ACC112 (cell line): ENCODE measurements around the gene JOSD1.
A peak's percentile ranks its signal among the peaks of the same experiment; 100 is the strongest.

ENCODE experiments used
- H2AFZ ChIP-seq: fragments of 200-600 bp; sonication (generic); one replicate; pipeline ENCODE4 v1.6.0; 2017; ENCODE audit warnings: antibody characterized with exemption, low read length; ENCODE audit not compliant: unreplicated experiment
- H3K27ac ChIP-seq: fragments of 200-600 bp; sonication (generic); 2 replicates; pipeline ENCODE4 v1.5.1; 2014; ENCODE audit warnings: low read depth, mild to moderate bottlenecking, antibody characterized with exemption, low read length, moderate library complexity
- H3K27me3 ChIP-seq: fragments of 200-600 bp; sonication (generic); 2 replicates; pipeline ENCODE4 v1.6.1; 2014; ENCODE audit warnings: mild to moderate bottlenecking, antibody characterized with exemption, low read length, moderate library complexity, mixed read lengths; ENCODE audit not compliant: insufficient read depth
- H3K36me3 ChIP-seq: fragments of 200-600 bp; sonication (generic); 2 replicates; pipeline ENCODE4 v1.6.1; 2016; ENCODE audit warnings: mild to moderate bottlenecking, antibody characterized with exemption, low read length, moderate library complexity, mixed read lengths; ENCODE audit not compliant: insufficient read depth
- H3K4me1 ChIP-seq: fragments of 200-600 bp; sonication (generic); one replicate; pipeline ENCODE4 v1.6.1; 2016; ENCODE audit warnings: low read length, mixed read lengths; ENCODE audit not compliant: insufficient read depth, unreplicated experiment, control insufficient read depth
- H3K4me3 ChIP-seq: fragments of 200-600 bp; sonication (generic); 2 replicates; pipeline ENCODE4 v1.5.1; 2014; ENCODE audit warnings: mild to moderate bottlenecking, low read depth, low read length
- H3K79me2 ChIP-seq: fragments of 200-600 bp; sonication (generic); one replicate; pipeline ENCODE4 v1.6.0; 2016; ENCODE audit warnings: low read length; ENCODE audit not compliant: control insufficient read depth, unreplicated experiment, insufficient read depth

Gene JOSD1

DNA sequence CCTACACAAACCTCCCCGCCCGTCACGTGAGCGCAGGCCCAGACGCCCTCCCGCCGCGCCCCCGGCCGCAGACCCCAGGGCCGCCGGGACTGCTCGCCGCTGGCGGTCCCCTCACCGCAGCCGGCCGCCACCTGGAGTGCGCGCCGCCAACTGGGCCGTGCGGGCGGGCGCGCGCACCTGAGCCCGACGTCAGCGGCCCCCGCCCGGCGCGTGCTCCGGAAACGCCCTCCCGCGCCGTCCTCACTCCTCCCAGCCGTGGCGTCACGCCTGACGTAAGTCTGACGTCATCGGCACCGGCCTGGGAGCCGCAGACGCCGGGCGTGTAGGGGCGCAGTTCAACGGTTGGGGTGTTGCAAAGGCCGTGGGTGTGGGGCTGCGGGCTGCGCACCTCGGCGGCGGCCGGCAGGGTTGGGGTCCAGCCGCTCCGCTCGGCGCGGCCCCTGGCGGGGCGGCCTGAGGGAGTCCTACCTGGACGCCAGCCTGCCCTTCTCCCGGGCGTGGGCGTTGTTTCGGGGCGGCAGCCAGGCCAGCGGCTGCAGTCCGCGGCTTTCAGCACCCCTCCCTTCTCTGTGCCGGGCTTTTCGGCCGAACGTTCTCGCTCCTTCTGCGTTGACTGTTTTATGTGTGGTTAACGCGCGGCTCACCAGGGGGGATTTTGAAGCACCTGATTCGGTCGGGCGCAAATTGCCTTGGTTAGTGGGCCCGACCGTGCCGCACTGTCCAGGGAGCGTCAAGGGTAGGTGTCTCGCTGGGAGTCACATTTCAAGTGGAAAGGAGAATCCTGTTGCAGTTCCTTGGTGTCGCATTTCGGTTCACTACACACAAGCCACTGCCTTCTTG is at the start of gene JOSD1:
Gene JOSD1, minus strand, starts transcription at position 155 of the 840 bp plus-strand sequence. CDS start 956 bp downstream, outside the sequence.
- H3K4me1 ChIP-seq, result peaks cover 32% of the 10 kb centered on the region
- no peaks in the 10 kb centered on the region for H3K27me3 ChIP-seq
- H3K79me2 ChIP-seq, result peaks cover 40% of the 10 kb centered on the region

DNA sequence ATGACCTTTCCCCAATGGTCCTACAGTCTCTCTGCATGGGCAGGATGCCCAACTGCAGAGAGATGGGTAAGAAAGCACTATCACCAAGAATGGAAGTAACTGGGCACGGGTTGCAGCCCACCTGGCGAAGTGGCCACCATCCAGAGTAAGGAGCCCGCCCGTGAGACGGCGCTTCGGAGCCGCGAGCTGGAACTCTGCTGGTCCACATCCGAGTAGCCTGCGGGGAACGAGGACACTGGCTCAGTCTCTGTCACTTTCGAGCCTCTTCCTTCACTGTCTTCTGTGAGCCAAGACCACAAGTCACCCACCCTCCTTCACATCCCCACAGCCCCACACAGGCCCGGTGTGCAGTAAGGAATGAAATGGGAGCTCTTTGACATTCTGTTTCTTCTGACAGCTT is 49.4 kb upstream of the JOSD1 start:
- Histone ChIP-seq H3K36me3 (no peaks in the 10 kb centered on the region), H3K4me3 (no peak overlapping the region), H3K79me2 (peaks cover 10% of the 10 kb centered on the region), H3K27me3 (no peaks in the 10 kb centered on the region), H2AFZ (no peak overlapping the region), H3K27ac (no peak overlapping the region), H3K4me1 (peaks cover 8% of the 10 kb centered on the region)

More for the DNA sequence above, at the start of gene JOSD1:
- Histone ChIP-seq H2AFZ (peak within 1 kb of the TSS; percentile 33), H3K36me3 (no peaks in the 10 kb centered on the region), H3K4me3 (peak within 1 kb of the TSS; percentile 94), H3K27ac (peak within 1 kb of the TSS; percentile 93)

DNA sequence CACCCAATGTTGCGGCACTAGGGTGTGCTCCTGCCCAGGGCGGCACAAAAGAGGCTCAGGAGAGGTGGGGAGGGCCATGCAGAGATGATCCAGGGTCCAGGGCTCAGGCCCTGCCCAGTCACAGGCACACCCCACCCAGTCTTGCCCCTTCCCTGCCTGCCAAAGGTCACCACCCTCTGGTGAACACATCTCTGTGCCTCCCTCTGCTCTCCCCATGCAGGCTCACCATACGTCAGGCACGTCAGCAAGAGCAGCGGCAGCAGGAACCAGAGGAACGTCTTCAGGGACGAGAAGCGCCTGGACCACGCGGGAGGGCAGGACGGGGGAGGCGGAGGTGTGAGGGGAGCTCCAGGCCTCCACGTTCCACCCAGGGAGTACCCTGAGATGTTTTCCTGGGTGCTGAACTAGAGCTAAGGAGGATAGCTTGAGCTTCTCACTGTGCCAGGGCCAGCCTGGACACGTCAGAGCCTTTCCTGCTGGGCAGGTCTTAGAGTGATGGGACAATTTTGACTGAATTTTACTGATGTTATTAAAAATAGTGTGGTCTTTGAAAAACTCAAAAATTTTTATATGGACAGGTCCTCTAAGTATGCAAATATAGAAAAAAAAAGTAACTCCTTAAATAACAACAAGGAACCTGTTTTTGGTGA is 47.9 kb upstream of the JOSD1 start:
- H3K4me1 ChIP-seq, result peaks cover 1% of the 10 kb centered on the region
- no peak overlapping the region for H2AFZ ChIP-seq
- peaks cover 2% of the 10 kb centered on the region for H3K79me2 ChIP-seq
- H3K27ac ChIP-seq, result no peak overlapping the region
- no peak overlapping the region for H3K4me3 ChIP-seq
- no peaks in the 10 kb centered on the region for H3K27me3 ChIP-seq
- no peaks in the 10 kb centered on the region for H3K36me3 ChIP-seq

DNA sequence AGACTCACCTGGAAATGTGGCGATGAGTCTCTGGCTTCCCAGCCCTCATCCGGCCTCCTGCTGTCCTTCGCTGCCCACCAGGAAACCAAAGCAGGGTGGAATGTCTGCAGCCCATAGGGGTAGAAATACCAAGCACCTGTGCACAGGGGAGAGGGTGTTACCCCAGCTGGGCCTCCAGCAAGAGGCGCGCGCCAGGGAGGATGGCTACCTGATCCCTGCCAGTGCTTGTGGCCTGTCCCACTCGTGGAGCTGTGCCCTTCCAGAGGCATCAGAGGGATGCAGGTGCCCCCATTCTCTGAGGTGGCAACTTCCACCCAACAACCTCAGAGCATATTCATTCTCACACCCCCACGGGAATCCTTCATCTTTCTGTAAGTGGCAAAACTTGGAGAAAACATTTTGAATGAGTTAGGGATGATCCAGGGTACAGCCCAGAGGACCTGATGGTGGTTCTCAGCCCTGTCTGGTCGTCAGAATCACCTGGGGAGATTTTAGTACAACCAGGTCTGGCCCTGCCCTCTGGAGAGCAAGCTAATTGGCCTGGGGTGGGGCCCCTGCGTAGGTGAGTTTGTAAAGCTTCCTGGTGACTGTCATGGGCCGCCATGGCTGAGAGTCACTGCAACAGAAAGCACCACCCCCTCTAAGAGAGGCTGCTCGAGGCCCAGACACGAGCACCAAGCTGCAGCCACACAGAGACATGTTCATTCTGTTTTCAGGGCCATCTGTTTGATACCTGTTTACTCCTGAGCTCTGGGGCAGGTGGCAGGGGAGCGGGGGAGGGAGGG is 45.1 kb upstream of the JOSD1 start:
- Histone ChIP-seq H3K36me3 (no peaks in the 10 kb centered on the region), H3K4me1 (no peaks in the 10 kb centered on the region), H3K79me2 (no peaks in the 10 kb centered on the region), H2AFZ (no peak overlapping the region), H3K4me3 (no peak overlapping the region), H3K27ac (no peak overlapping the region), H3K27me3 (no peaks in the 10 kb centered on the region)

DNA sequence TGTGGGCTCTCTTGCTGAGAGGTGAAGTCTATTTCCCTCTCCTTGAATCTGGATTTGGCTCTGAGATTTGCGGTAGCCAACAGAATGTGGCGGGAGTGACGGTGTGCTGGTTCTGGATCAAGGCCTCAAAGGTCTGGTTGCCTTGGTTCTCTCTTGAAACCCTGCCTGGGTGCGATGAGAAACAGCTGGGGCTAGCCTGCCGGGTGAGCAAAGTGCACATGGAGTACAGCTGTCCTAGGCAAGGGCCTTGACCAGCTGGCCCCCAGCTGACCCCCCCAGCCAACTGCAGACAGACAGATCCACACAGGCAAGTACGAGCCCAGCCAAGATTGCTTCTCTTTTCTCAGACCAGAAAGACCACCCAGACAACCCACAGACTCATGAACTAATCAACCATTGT is 44.2 kb upstream of the JOSD1 start:
- Histone ChIP-seq H3K27me3 (no peaks in the 10 kb centered on the region), H3K36me3 (no peaks in the 10 kb centered on the region)

DNA sequence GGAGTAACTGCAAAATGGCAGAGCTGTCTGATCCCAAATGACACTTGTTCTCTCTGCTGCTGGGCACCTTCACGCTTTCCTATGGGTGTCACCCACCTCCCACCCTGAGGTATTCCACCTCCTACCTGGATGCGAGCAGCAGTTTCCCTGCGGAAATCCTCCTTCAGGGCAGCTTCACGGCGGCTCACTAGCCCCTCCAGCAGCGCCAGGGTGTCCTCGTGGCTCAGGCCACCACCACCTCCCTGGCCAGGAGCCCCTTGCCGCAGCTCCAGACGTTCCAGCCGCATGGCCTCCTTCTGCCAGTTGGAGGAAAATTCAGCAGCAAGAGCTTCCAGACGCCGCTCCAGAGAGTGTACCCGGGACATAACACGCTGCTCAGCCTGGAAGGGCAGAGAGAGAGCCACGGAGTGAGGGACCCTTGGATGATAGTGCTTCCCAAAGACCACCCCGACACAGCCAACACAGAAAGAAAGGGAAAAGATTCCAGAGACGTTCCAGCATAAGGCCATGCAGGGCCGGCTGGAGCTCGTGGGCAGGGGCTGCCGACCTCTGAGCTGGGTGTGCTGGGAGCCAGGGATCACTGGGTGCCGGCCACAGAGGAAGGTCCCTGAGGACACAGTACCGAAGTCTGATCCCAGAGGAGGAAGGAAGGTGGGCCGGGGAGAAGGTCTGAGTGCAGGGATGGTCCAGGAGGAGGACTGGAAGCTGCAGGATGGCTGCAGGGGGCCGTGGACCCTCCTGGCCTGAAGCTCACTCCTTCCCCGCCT is 41.6 kb upstream of the JOSD1 start:
- no peaks in the 10 kb centered on the region for H3K27me3 ChIP-seq
- H2AFZ ChIP-seq, result no peak overlapping the region
- H3K27ac ChIP-seq, result no peak overlapping the region
- H3K36me3 ChIP-seq, result no peaks in the 10 kb centered on the region
- no peaks in the 10 kb centered on the region for H3K4me1 ChIP-seq
- H3K79me2 ChIP-seq, result no peaks in the 10 kb centered on the region
- no peak overlapping the region for H3K4me3 ChIP-seq

More for the DNA sequence above, 44.2 kb upstream of the JOSD1 start:
- H3K4me1 ChIP-seq, result no peaks in the 10 kb centered on the region
- no peak overlapping the region for H3K4me3 ChIP-seq
- no peak overlapping the region for H2AFZ ChIP-seq
- H3K79me2 ChIP-seq, result no peaks in the 10 kb centered on the region
- H3K27ac ChIP-seq, result no peak overlapping the region

DNA sequence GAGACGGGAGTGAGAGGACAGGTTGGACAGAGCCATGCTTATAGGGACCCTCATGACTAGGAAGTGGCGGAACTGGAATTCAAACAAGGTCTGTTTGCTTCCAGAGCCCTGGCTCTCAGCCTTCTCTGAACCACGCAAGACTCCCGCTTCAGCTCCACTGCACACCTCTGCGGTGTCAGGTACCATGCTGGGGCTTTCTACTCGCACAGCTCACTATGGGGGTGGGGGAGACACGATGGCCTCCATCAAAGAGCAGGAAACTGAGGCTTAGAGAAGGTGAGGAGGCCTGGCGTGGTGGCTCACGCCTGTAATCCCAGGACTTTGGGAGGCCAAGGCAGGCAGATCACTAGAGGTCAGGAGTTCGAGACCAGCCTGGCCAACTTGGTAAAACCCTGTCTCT is 40.8 kb upstream of the JOSD1 start:
- Histone ChIP-seq H3K4me1 (no peaks in the 10 kb centered on the region), H3K27ac (no peak overlapping the region), H3K79me2 (no peaks in the 10 kb centered on the region), H3K4me3 (no peak overlapping the region), H2AFZ (no peak overlapping the region), H3K36me3 (no peaks in the 10 kb centered on the region), H3K27me3 (no peaks in the 10 kb centered on the region)

DNA sequence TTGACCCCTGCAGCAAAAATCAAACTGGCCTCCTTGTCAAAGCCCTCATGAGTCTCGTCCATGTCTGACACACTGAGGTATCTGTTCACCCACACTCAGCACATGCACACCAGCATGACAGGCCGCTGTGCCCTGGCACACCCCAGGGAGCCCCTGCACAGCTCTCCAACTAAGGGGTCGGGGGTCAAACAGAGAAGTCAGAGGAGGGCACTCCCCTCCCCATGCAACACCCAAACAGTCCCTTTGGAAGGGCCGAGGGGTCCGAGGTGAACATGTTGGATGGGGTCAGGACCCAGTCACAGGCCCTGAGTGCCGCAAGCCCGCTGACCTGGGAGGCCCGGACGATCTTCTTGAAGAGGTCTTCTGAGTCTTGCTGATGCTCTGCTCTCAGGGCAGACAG is 40.4 kb upstream of the JOSD1 start:
- no peak overlapping the region for H3K27ac ChIP-seq
- H2AFZ ChIP-seq, result no peak overlapping the region
- no peaks in the 10 kb centered on the region for H3K36me3 ChIP-seq
- H3K27me3 ChIP-seq, result no peaks in the 10 kb centered on the region
- H3K79me2 ChIP-seq, result no peaks in the 10 kb centered on the region
- no peaks in the 10 kb centered on the region for H3K4me1 ChIP-seq
- no peak overlapping the region for H3K4me3 ChIP-seq

DNA sequence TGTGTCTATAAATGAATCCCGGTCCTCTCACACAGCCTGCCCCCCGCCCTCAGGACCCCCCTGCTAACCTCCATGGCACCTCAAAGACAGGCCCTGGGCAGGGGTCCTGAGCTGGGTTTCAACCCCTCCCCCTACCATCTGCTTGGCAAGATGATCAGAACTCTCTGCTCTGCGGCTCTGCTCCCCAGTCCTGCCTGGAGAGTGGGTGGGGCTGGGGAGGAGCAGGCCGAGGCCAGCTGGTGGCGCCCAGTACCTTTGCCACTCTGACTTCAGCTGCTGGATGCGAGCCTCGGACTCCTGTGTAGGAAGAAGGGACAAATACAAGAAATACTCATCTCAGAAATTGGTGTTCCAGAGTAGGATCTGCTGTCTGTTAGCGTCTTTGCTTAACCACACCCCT is 40.0 kb upstream of the JOSD1 start:
- no peak overlapping the region for H3K4me3 ChIP-seq
- H3K4me1 ChIP-seq, result no peaks in the 10 kb centered on the region
- H2AFZ ChIP-seq, result no peak overlapping the region
- no peaks in the 10 kb centered on the region for H3K36me3 ChIP-seq
- H3K27me3 ChIP-seq, result no peaks in the 10 kb centered on the region
- H3K27ac ChIP-seq, result no peak overlapping the region
- no peaks in the 10 kb centered on the region for H3K79me2 ChIP-seq

DNA sequence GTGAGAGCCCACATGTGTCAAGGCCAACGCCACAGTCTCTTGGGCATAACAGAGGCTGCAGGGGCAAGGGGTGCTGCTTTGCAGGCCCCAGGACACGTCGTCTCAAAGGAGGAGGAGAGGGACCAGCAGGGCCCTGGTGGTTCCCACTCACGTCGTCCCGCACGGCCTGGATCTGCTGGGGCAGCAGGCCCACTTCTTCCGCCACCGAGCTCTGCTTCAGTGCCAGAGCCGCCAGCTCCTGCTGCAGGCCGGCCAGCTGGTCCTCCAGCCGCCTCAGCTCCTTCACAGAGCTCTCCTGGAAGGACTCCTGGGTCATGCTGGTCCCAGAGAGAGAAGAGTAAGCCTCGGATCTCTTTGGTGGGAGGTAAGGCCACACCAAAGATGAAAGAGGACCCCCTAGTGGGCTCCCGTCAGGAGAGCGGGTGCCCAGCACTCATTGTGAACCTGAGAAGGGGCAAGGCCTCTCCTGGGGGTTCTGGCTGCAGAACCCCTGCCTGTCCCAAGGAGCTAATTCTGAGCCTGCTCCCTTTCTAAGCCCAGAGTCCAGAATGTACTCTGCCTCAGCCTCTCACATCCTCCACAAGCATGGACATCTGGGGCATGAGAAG is 39.5 kb upstream of the JOSD1 start:
- no peaks in the 10 kb centered on the region for H3K79me2 ChIP-seq
- no peaks in the 10 kb centered on the region for H3K27me3 ChIP-seq
- no peak overlapping the region for H3K4me3 ChIP-seq
- H3K27ac ChIP-seq, result no peak overlapping the region
- H2AFZ ChIP-seq, result no peak overlapping the region
- H3K4me1 ChIP-seq, result no peaks in the 10 kb centered on the region
- H3K36me3 ChIP-seq, result no peaks in the 10 kb centered on the region
